DND-41 (cell line): ENCODE measurements around the gene BRIP1.
"Not testable (repeated sequence)": the region's sequence is repeated elsewhere in the genome, so short reads cannot be mapped to it uniquely, and the experiment has no call there.

ENCODE experiments used
- ATAC-seq: fragments of 200-7000 bp; cut with Tn5 transposase; 3 replicates; pipeline ENCODE4 v1.9.1; 2021; ENCODE audit warnings: low read depth; ENCODE audit not compliant: insufficient read depth
- DNase-seq: peaks from one replicate; pipeline ENCODE4 v3.0.0-alpha.2; 2020
- H2AFZ ChIP-seq: 2 replicates; pipeline ENCODE4 v1.6.0; 2012; ENCODE audit warnings: low read depth, low read length
- H3K27ac ChIP-seq: 2 replicates; pipeline ENCODE4 v1.5.1; 2012; ENCODE audit warnings: low read length, inconsistent platforms
- H3K27me3 ChIP-seq: fragments of 200-600 bp; sonication (generic); 2 replicates; pipeline ENCODE4 v1.6.0; 2012; ENCODE audit warnings: low read length, mild to moderate bottlenecking, inconsistent platforms; ENCODE audit not compliant: insufficient read depth, poor library complexity
- H3K36me3 ChIP-seq: 2 replicates; pipeline ENCODE4 v1.5.1; 2012; ENCODE audit warnings: low read length, inconsistent platforms; ENCODE audit not compliant: insufficient read depth
- H3K4me1 ChIP-seq: 2 replicates; pipeline ENCODE4 v1.5.1; 2012; ENCODE audit warnings: mild to moderate bottlenecking, low read length; ENCODE audit not compliant: insufficient read depth
- H3K4me2 ChIP-seq: 2 replicates; pipeline ENCODE4 v1.6.0; 2012; ENCODE audit warnings: mild to moderate bottlenecking, moderate library complexity, low read length, inconsistent platforms; ENCODE audit not compliant: insufficient read depth
- H3K4me3 ChIP-seq, 2 experiments: fragments of 200-600 bp in 1 of 2; shearing (Covaris generic) in 1 of 2; 2 replicates each; pipeline ENCODE4 v1.5.1; 2012 to 2016; ENCODE audit warnings: inconsistent platforms in 2 of 2, low read length in 2 of 2, mild to moderate bottlenecking in 2 of 2, low read depth in 1 of 2, moderate library complexity in 1 of 2
- H3K79me2 ChIP-seq: 2 replicates; pipeline ENCODE4 v1.6.0; 2012; ENCODE audit warnings: low read length, inconsistent platforms; ENCODE audit not compliant: insufficient read depth
- H3K9ac ChIP-seq: 2 replicates; pipeline ENCODE4 v1.6.0; 2012; ENCODE audit warnings: low read depth, mild to moderate bottlenecking, inconsistent platforms, low read length, moderate library complexity
- H3K9me3 ChIP-seq: 2 replicates; pipeline ENCODE4 v1.5.1; 2012; ENCODE audit warnings: low read length, moderate library complexity, mild to moderate bottlenecking, inconsistent platforms; ENCODE audit not compliant: insufficient read depth, severe bottlenecking
- H4K20me1 ChIP-seq: 2 replicates; pipeline ENCODE4 v1.6.0; 2012; ENCODE audit warnings: low read length; ENCODE audit not compliant: insufficient read depth
- CTCF ChIP-seq: IDR thresholded peaks from 2 replicates; pipeline ENCODE4 v1.5.1; 2012; ENCODE audit warnings: borderline replicate concordance, low read length, moderate library complexity, mild to moderate bottlenecking; ENCODE audit not compliant: poor library complexity, severe bottlenecking; ENCODE audit errors: extremely low read depth
- EZH2 ChIP-seq: IDR thresholded peaks from 3 replicates; pipeline ENCODE4 v1.6.1; 2012; ENCODE audit warnings: borderline replicate concordance, low read depth, mild to moderate bottlenecking, moderate library complexity, low read length, inconsistent platforms; ENCODE audit not compliant: severe bottlenecking

BRIP1 gene

GRCh38 chr17:61831099-61831498, 32.2 kb downstream of the BRIP1 start:
- ATAC-seq, result no peak
- Histone ChIP-seq H3K4me1 (no peaks in the 10 kb centered on the region), H3K27me3 (no peaks in the 10 kb centered on the region), H2AFZ (no peak overlapping the region), H3K9ac (no peak overlapping the region), H3K36me3 (peaks cover 35% of the 10 kb centered on the region), H3K4me3 (no peak overlapping the region), H4K20me1 (no peaks in the 10 kb centered on the region), H3K4me2 (no peak overlapping the region), H3K9me3 (no peaks in the 10 kb centered on the region), H3K27ac (no peak overlapping the region), H3K79me2 (peaks cover 24% of the 10 kb centered on the region)
- TF ChIP-seq CTCF (no peak), EZH2 (no peak)
- no peak for DNase-seq

GRCh38 chr17:61828694-61829093, 34.6 kb downstream of the BRIP1 start:
- H3K79me2 ChIP-seq, result peaks cover 38% of the 10 kb centered on the region

GRCh38 chr17:61827649-61828395, 35.5 kb downstream of the BRIP1 start:
- no peak for DNase-seq
- H3K9me3 ChIP-seq, result no peaks in the 10 kb centered on the region
- no peak for ATAC-seq
- H2AFZ ChIP-seq, result no peak overlapping the region
- TF ChIP-seq CTCF (no peak), EZH2 (no peak)
- no peaks in the 10 kb centered on the region for H3K4me1 ChIP-seq
- H3K79me2 ChIP-seq, result peaks cover 38% of the 10 kb centered on the region
- H4K20me1 ChIP-seq, result no peaks in the 10 kb centered on the region
- peaks cover 42% of the 10 kb centered on the region for H3K36me3 ChIP-seq
- H3K9ac ChIP-seq, result no peak overlapping the region
- H3K4me2 ChIP-seq, result no peak overlapping the region
- no peak overlapping the region for H3K4me3 ChIP-seq
- H3K27ac ChIP-seq, result no peak overlapping the region
- no peaks in the 10 kb centered on the region for H3K27me3 ChIP-seq

More at GRCh38 chr17:61828694-61829093, 34.6 kb downstream of the BRIP1 start:
- Histone ChIP-seq H3K4me1 (no peaks in the 10 kb centered on the region), H3K36me3 (peaks cover 35% of the 10 kb centered on the region), H3K27me3 (no peaks in the 10 kb centered on the region), H2AFZ (no peak overlapping the region), H4K20me1 (no peaks in the 10 kb centered on the region), H3K9ac (no peak overlapping the region), H3K27ac (no peak overlapping the region), H3K9me3 (no peaks in the 10 kb centered on the region), H3K4me2 (no peak overlapping the region), H3K4me3 (no peak overlapping the region)
- DNase-seq (no peak), ATAC-seq (no peak)
- TF ChIP-seq EZH2 (no peak), CTCF (no peak)

- not testable (repeated sequence) for H3K27ac ChIP-seq, DNase-seq, H4K20me1 ChIP-seq, ATAC-seq, H3K4me2 ChIP-seq, H3K4me1 ChIP-seq, H3K9me3 ChIP-seq, H3K27me3 ChIP-seq, H3K4me3 ChIP-seq, H3K9ac ChIP-seq, H2AFZ ChIP-seq
- Histone ChIP-seq H3K79me2 (peaks cover 39% of the 10 kb centered on the region), H3K36me3 (peaks cover 48% of the 10 kb centered on the region)
Observed at GRCh38 chr17:61826866-61827265, 36.5 kb downstream of the BRIP1 start.

- peaks cover 42% of the 10 kb centered on the region for H3K79me2 ChIP-seq
- not testable (repeated sequence) for H3K27me3 ChIP-seq, H4K20me1 ChIP-seq, DNase-seq, H3K9ac ChIP-seq, H3K4me1 ChIP-seq, H2AFZ ChIP-seq, ATAC-seq, H3K27ac ChIP-seq, H3K4me2 ChIP-seq, H3K9me3 ChIP-seq, H3K4me3 ChIP-seq
- peaks cover 47% of the 10 kb centered on the region for H3K36me3 ChIP-seq
Observed at GRCh38 chr17:61826198-61826597, 37.1 kb downstream of the BRIP1 start.
